ENCODE data around the gene HDAC4. TPM values are rescaled to one million over a fixed set of nuclear protein-coding genes. Genes with fewer than 3 reads are reported as not detected.

HDAC4 gene
- total and polyA plus RNA-seq, 12 donors: 3.7 to 40.0 (median 25.5) TPM

DNA sequence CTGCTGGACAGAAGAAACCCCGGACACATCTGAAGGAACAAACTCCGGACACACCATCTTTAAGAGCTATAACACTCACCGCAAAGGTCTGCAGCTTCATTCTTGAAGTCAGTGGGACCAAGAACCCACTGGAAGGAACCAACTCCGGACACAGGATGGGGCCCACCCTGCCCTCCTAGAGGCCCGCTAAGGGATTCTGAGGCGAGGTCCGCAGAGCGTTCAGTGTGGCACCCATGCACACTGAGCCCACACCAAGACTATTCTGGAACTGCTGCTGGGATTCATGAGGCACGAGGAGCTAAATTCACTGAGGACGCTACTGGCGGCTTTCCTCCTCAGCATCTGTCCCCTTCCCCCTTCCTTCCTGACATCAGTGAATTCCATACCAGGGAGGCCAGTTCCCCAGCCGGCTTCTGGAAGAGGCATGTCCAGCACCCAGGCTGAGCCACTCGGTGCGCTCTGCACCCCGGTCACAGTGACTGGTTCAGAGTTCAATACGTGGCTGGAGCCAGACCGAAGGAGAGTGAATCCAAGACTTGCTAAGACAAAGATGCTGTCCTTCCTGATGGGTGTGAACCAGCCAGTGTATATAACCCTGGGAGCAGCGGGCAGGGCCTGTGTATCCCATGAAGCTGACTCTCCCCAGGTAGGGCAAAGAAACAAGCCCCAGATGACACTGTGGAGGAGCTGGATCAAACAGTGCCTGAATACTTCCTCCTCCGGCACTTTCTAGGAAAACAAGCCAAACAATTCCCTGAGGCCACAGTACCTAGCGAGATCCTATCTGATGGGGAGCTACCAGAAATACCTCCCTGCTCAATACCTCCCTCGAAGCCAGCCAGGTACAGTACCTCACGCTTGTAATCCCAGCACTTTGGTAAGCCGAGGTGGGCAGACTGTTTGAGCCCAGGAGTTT is 11.1 kb downstream of the HDAC4 start:
- no peak overlapping the region for H3K27ac ChIP-seq
- peaks cover 6 to 44% (median 38%) of the 10 kb centered on the region in 9 donors for H3K4me1 ChIP-seq
- no peak for DNase-seq
- H3K9me3 ChIP-seq: no peaks in the 10 kb centered on the region
- peaks cover 0 to 15% (median 0%) of the 10 kb centered on the region in 9 donors for H3K36me3 ChIP-seq
- no peaks in the 10 kb centered on the region for H3K27me3 ChIP-seq
- TF ChIP-seq, protein P1, sequence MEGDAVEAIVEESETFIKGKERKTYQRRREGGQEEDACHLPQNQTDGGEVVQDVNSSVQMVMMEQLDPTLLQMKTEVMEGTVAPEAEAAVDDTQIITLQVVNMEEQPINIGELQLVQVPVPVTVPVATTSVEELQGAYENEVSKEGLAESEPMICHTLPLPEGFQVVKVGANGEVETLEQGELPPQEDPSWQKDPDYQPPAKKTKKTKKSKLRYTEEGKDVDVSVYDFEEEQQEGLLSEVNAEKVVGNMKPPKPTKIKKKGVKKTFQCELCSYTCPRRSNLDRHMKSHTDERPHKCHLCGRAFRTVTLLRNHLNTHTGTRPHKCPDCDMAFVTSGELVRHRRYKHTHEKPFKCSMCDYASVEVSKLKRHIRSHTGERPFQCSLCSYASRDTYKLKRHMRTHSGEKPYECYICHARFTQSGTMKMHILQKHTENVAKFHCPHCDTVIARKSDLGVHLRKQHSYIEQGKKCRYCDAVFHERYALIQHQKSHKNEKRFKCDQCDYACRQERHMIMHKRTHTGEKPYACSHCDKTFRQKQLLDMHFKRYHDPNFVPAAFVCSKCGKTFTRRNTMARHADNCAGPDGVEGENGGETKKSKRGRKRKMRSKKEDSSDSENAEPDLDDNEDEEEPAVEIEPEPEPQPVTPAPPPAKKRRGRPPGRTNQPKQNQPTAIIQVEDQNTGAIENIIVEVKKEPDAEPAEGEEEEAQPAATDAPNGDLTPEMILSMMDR (IDR thresholded peaks at IDR 0.05): no peak
- intact Hi-C loops (cut with DNase I): loop anchor here in 4 of 10 donors (5.0 to 10.0 kb wide), 4 partner anchors 47 to 245 kb away; no protein-coding TSS in a partner anchor
- 96 to 98% methylated on average over 23 of the region's 23 CpGs for WGBS, 2 donors
- no peak for ATAC-seq
- no peak overlapping the region for H3K4me3 ChIP-seq

DNA sequence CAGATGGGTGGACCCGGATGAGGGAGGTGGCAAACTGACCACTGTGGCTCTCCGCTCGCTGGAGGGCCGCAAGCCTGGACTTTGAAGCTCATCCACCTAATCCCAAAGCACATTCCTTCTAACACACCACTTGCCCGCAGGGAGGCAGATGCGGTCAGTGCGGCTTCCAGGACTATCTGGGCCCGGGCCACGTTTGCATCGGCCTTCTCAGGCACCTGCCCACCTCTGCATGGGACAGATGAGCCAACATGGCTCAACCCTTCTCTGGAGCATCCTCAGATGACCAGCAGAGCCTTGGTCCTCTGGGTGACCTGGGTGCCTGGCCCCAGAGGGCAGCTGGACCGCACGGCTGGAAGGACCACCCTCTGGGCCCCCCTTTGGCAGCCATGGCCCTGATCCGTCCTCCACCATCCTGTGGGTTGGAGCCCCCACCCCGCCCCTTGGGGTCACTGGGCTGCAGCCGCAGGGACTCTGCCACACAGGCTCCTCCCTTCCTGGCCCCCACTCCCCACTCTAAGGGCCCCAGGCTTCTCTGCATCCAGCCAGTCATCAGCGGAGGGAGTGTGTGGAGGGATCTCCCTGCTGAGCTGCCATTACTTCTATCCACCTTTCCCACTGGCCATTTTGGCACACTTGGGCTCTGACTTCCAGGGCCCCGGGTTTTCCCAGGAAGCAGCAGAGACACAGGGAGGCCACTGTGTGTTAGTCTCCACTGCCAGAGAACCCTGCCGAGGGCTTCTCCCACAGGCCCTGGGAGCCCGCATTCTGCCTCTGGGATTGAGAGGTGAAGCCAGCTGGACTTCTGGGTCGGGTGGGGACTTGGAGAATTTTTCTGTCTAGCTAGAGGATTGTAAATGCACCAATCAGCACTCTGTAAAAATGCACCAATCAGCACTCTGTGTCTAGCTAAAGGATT is 12.3 kb downstream of the HDAC4 start:
- Histone ChIP-seq H3K36me3 (peaks cover 0 to 15% (median 0%) of the 10 kb centered on the region in 9 donors), H3K4me1 (peaks cover 4 to 32% (median 26%) of the 10 kb centered on the region in 9 donors), H3K9me3 (no peaks in the 10 kb centered on the region), H3K27me3 (no peaks in the 10 kb centered on the region), H3K4me3 (no peak overlapping the region), H3K27ac (no peak overlapping the region)
- intact Hi-C loops (cut with DNase I): no loop called here
- no peak for ATAC-seq
- TF ChIP-seq, protein P1 (IDR thresholded peaks at IDR 0.05): no peak
- 94% methylated on average over 20 of the region's 20 CpGs for WGBS, 2 donors
- no peak for DNase-seq

GRCh38 chr2:239387811-239388210 is 13.0 kb downstream of the HDAC4 start:
- DNase-seq: no peak
- WGBS, 2 donors: 92 to 98% methylated on average over 17 of the region's 17 CpGs
- no peak overlapping the region for H3K4me3 ChIP-seq
- peaks cover 0 to 15% (median 0%) of the 10 kb centered on the region in 9 donors for H3K36me3 ChIP-seq
- TF ChIP-seq, protein P1 (IDR thresholded peaks at IDR 0.05): no peak
- no peak for ATAC-seq
- H3K27me3 ChIP-seq: no peaks in the 10 kb centered on the region
- peaks cover 3 to 25% (median 19%) of the 10 kb centered on the region in 9 donors for H3K4me1 ChIP-seq
- H3K9me3 ChIP-seq: no peaks in the 10 kb centered on the region
- intact Hi-C loops (cut with DNase I): no loop called here
- H3K27ac ChIP-seq: no peak overlapping the region

DNA sequence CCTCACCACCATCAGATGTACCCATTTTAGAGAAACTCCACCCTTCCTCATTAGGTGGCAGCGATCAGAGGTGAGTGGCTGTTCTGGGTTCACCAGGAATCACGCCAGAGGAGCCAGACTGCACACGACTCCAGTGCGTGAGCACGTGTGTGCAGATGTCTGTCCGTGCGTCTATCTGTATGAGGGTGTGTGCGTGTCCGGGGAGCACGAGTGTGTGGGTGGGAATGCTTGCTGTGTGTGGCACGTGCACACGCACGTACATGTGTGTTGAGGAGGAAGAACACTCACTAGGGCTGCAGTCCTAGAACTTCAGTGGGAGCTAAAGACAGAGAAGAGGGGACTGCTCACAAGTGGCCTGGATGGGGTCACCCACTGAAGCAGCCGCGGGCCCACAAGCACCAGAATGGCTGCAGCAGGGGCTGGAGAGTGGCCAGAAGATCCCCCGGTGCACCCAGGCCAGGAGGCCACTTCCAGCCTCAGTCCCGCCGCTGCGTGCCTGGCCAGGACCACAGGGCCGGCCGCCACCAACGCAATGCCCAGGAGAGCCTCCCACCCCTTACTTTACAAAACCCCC is 13.9 kb downstream of the HDAC4 start:
- 91 to 94% methylated on average over 22 of the region's 22 CpGs for WGBS, 2 donors
- H3K36me3 ChIP-seq: peaks cover 0 to 15% (median 0%) of the 10 kb centered on the region in 9 donors
- no peaks in the 10 kb centered on the region for H3K9me3 ChIP-seq
- H3K27me3 ChIP-seq: no peaks in the 10 kb centered on the region
- TF ChIP-seq, protein P1 (IDR thresholded peaks at IDR 0.05): no peak
- H3K4me1 ChIP-seq: peaks cover 0 to 21% (median 13%) of the 10 kb centered on the region in 9 donors
- ATAC-seq: no peak
- no peak overlapping the region for H3K4me3 ChIP-seq
- DNase-seq: no peak
- intact Hi-C loops (cut with DNase I): no loop called here
- H3K27ac ChIP-seq: no peak overlapping the region
